ENCODE results near the gene C3orf20. TPM values are rescaled to one million over a fixed set of nuclear protein-coding genes. Genes with fewer than 3 reads are reported as not detected.

Gene C3orf20
- total and polyA plus RNA-seq, 2 of the 4 experiments (the other 2 are of a cell fraction) = not detected

- H3K18ac ChIP-seq (ENCODE audit: low read depth, low read length) = peak overlapping the region; percentile 57; the same call in 1 of the 2 replicates
- no peak overlapping the region for H3K4ac ChIP-seq (ENCODE audit: low read depth, low read length)
- no peaks in the 10 kb centered on the region for H3K9me1 ChIP-seq (ENCODE audit: insufficient read depth, low read length)
- no CpG with 5 or more reads among the region's 9 CpGs for WGBS, 2 experiments (ENCODE audit: extremely low coverage in 2 of 2, insufficient read length in 1 of 2)
- no peak overlapping the region for H2AK9ac ChIP-seq (replicated peaks; ENCODE audit: low read depth, low read length, poor library complexity)
- DNase-seq = peak; percentile 68
- no peak overlapping the region for H2AK5ac ChIP-seq (ENCODE audit: low read depth, low read length)
- H3K36me3 ChIP-seq (ENCODE audit: control insufficient read depth, insufficient read depth, low read length) = no peaks in the 10 kb centered on the region
- no peak overlapping the region for H2BK15ac ChIP-seq (ENCODE audit: low read depth, low read length)
- peak overlapping the region; percentile 1; the same call in 1 of the 2 replicates for H4K91ac ChIP-seq (ENCODE audit: insufficient read depth, low read depth, low read length)
- H4K20me1 ChIP-seq (ENCODE audit: insufficient read depth, low read length) = 0 out of 2 replicates have a peak, but pooled peaks cover 4% of the 10 kb centered on the region
- H3K56ac ChIP-seq (ENCODE audit: extremely low read depth, insufficient read depth, low read length) = no peak overlapping the region
- in situ Hi-C loops (cut with MboI; ENCODE audit: low sequenced_read_pairs) = no loop called here
- no peak overlapping the region for H2BK5ac ChIP-seq (ENCODE audit: low read depth, low read length, poor library complexity, severe bottlenecking)
- peak overlapping the region in 1 of 2 experiments; percentile 5; a peak in 1 of 4 replicates for H4K8ac ChIP-seq (ENCODE audit: low read depth in 2 of 2, low read length in 2 of 2)
- H3K4me2 ChIP-seq (ENCODE audit: low read depth, low read length) = peak overlapping the region; percentile 27; the same call in 1 of the 2 replicates
- H3K27me3 ChIP-seq (ENCODE audit: control insufficient read depth, insufficient read depth, low read length) = peaks cover 2% of the 10 kb centered on the region; the same call in 1 of the 2 replicates
- H3K14ac ChIP-seq (replicated peaks; ENCODE audit: low read depth, low read length) = no peak overlapping the region
- H3K23ac ChIP-seq (ENCODE audit: low read depth, low read length) = no peak overlapping the region
- 0 out of 2 replicates have a peak overlapping the region, but pooled peaks have one; percentile 6 for H2BK20ac ChIP-seq (ENCODE audit: low read depth, low read length)
- intact Hi-C loops (cut with micrococcal nuclease) = loop anchor here (2.0 kb wide), 1 partner anchor 73 kb away; no protein-coding TSS in a partner anchor
- H3K79me1 ChIP-seq (ENCODE audit: low read depth in 1 of 2, low read length in 2 of 2) = no peaks in the 10 kb centered on the region
- TF ChIP-seq NFE2L2 (IDR thresholded peaks at IDR 0.05; ENCODE audit: low read depth, low read length) (no peak), RFX5 (IDR thresholded peaks at IDR 0.05; ENCODE audit: low read depth, low read length) (no peak), POLR2A (IDR thresholded peaks at IDR 0.05; ENCODE audit: low read depth, low read length) (no peak)
- ATAC-seq (ENCODE audit: low read depth) = peak; percentile 86
- no peak overlapping the region for H3K4me3 ChIP-seq (ENCODE audit: insufficient read depth, low read depth, low read length)
- dilution Hi-C loops (cut with HindIII; ENCODE audit: low sequenced_read_pairs, unreplicated experiment) = no loop called here
- no peak overlapping the region for H3K9ac ChIP-seq (ENCODE audit: low read depth, low read length)
- H3K4me1 ChIP-seq (ENCODE audit: control insufficient read depth, insufficient read depth, low read length) = peaks cover 13% of the 10 kb centered on the region; the same call in 1 of the 2 replicates
- BruUV-seq (replicated peaks) = no TSS peak
- H4K5ac ChIP-seq (ENCODE audit: low read depth, low read length) = no peak overlapping the region; the same call in 1 of the 2 replicates
- H2BK120ac ChIP-seq (ENCODE audit: low read depth, low read length) = peak overlapping the region; percentile 19; the same call in 1 of the 2 replicates
- ChIA-PET POLR2A (ENCODE audit: unreplicated experiment) (interaction anchor here (0.5 kb wide), 1 partner anchor 1297 kb away, joined by 6 read pairs; no protein-coding TSS in a partner anchor), CTCF (interaction anchor here (0.6 kb wide), 1 partner anchor 248 kb away, joined by 3 read pairs; no protein-coding TSS in a partner anchor)
- no peaks in the 10 kb centered on the region for H3K9me3 ChIP-seq (ENCODE audit: control insufficient read depth, insufficient read depth, low read length)
- peak overlapping the region; percentile 58 for H2AFZ ChIP-seq (replicated peaks; ENCODE audit: low read length, poor library complexity)
- peak overlapping the region; percentile 85; the same call in 1 of the 2 replicates for H3K27ac ChIP-seq (ENCODE audit: insufficient read depth, low read length)
These were observed 50.9 kb downstream of the C3orf20 start for GRCh38 chr3:14725564-14726440.
